ENCODE data around the gene GNB4.

GRCh38 chr3:179415377-179415776 lies 35.9 kb downstream of the GNB4 start:
- no peak for TF ChIP-seq CTCF (IDR thresholded peaks at IDR 0.05)
- TF ChIP-seq POLR2A (IDR thresholded peaks at IDR 0.05): no peak
